ENCODE data around the gene BCORL1. TPM values are rescaled to one million over a fixed set of nuclear protein-coding genes. Genes with fewer than 3 reads are reported as not detected.

Gene BCORL1
- polyA plus RNA-seq, 1 of the 3 experiments (the other 2 are of a cell fraction) = 4.2 TPM

DNA sequence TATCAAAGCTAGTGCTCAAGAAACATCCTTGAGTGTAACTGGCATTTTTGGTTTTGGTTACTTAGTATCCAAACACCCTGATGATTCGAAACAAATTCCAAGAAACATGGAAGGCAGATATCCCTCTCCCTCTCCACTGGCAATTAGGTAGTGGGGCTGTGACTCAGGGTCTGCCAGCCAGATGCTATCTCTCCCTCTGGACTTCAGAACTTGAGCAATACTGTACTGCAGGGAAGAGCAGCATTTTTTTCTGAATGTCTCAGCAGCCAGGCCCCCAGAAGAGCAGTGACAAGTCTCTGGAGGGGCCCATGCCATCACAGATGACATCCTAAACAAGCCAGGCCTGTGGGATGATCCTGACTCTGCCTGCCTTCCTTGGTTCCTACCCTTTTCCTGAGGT, 37.3 kb upstream of the BCORL1 start:
- POLR2A ChIA-PET = no interaction called here
- no peaks in the 10 kb centered on the region for H3K4me1 ChIP-seq (ENCODE audit: control insufficient read depth in 1 of 2, insufficient read depth in 2 of 2, low read depth in 1 of 2, low read length in 1 of 2)
- no peak overlapping the region for H3K9ac ChIP-seq
- DNase-seq = no peak
- H3K36me3 ChIP-seq (replicated peaks in 1 of 2; ENCODE audit: control insufficient read depth in 1 of 2, insufficient read depth in 2 of 2, low read length in 1 of 2) = no peaks in the 10 kb centered on the region
- 7% methylated on average over 1 of the region's 1 CpG for WGBS (ENCODE audit: low lambda C conversion rate)
- no peaks in the 10 kb centered on the region for H3K9me2 ChIP-seq
- H4K20me1 ChIP-seq (ENCODE audit: insufficient read depth) = no peaks in the 10 kb centered on the region
- no peaks in the 10 kb centered on the region for H3K9me3 ChIP-seq
- H3K4me2 ChIP-seq = no peak overlapping the region
- CTCF ChIA-PET = interaction anchor here (1.3 kb wide), 1 partner anchor 20 kb away, joined by 3 read pairs; no protein-coding TSS in a partner anchor
- H2AFZ ChIP-seq (ENCODE audit: low read depth) = no peak overlapping the region
- no peaks in the 10 kb centered on the region for H3K79me2 ChIP-seq (ENCODE audit: insufficient read depth)
- peaks cover 11% of the 10 kb centered on the region for H3K27me3 ChIP-seq (ENCODE audit: insufficient read depth)
- peaks cover 4% of the 10 kb centered on the region for H3F3A ChIP-seq (replicated peaks; ENCODE audit: insufficient read depth)
- TF ChIP-seq JUND (IDR thresholded peaks at IDR 0.05) = no peak
- TF ChIP-seq TCF12 (IDR thresholded peaks at IDR 0.05) = 0 out of 2 replicates have a peak, but pooled peaks have one; percentile 5
- no peak overlapping the region for H3K27ac ChIP-seq (ENCODE audit: low read depth in 2 of 2, low read length in 1 of 2)
- H3K4me3 ChIP-seq (ENCODE audit: low read depth in 2 of 2, low read length in 1 of 2) = no peak overlapping the region

DNA sequence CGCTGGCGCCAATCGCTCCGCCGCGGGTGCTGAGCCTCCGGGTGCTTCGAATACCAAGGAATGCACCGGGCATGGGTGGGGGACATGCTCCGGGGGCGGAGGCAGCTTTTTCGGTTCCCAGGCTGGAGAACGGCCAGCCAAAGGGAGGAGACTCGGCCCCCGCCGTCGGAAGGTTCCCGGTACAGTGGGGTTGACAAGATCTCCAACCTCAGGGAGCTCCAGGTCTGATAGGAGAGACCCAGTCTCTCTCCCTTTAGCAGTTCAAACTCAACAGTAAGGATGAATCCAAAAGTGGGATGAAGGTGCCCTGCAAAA, 29.1 kb upstream of the BCORL1 start:
- Histone ChIP-seq H2AFZ (ENCODE audit: low read depth) (no peak overlapping the region), H3K27ac (ENCODE audit: low read depth in 2 of 2, low read length in 1 of 2) (no peak overlapping the region), H3K4me3 (ENCODE audit: low read depth in 2 of 2, low read length in 1 of 2) (no peak overlapping the region), H4K20me1 (ENCODE audit: insufficient read depth) (no peaks in the 10 kb centered on the region), H3K4me1 (ENCODE audit: control insufficient read depth in 1 of 2, insufficient read depth in 2 of 2, low read depth in 1 of 2, low read length in 1 of 2) (peaks cover 0 to 6% of the 10 kb centered on the region in 2 experiments; a peak in 1 of 4 replicates), H3K9ac (no peak overlapping the region), H3K79me2 (ENCODE audit: insufficient read depth) (no peaks in the 10 kb centered on the region), H3K36me3 (replicated peaks in 1 of 2; ENCODE audit: control insufficient read depth in 1 of 2, insufficient read depth in 2 of 2, low read length in 1 of 2) (no peaks in the 10 kb centered on the region), H3F3A (replicated peaks; ENCODE audit: insufficient read depth) (peaks cover 2% of the 10 kb centered on the region), H3K4me2 (no peak overlapping the region), H3K9me2 (no peaks in the 10 kb centered on the region), H3K9me3 (no peaks in the 10 kb centered on the region), H3K27me3 (ENCODE audit: insufficient read depth) (peaks cover 54% of the 10 kb centered on the region)
- TF ChIP-seq YY1 (IDR thresholded peaks at IDR 0.05; ENCODE audit: low read depth) (no peak), TCF12 (IDR thresholded peaks at IDR 0.05) (no peak), NFIC (IDR thresholded peaks at IDR 0.05; ENCODE audit: borderline replicate concordance) (no peak), MEF2A (IDR thresholded peaks at IDR 0.05; ENCODE audit: borderline replicate concordance, low read depth) (no peak), RCOR1 (IDR thresholded peaks at IDR 0.05; ENCODE audit: low read length) (no peak), CHD2 (IDR thresholded peaks at IDR 0.05; ENCODE audit: low read length, partially characterized antibody) (no peak), GABPA (IDR thresholded peaks at IDR 0.05; ENCODE audit: low read depth) (no peak), FOXM1 (IDR thresholded peaks at IDR 0.05; ENCODE audit: low read depth) (no peak), NRF1 (IDR thresholded peaks at IDR 0.05; ENCODE audit: low read depth, low read length) (no peak), POLR2AphosphoS5 (IDR thresholded peaks at IDR 0.05; ENCODE audit: low read depth, low read length) (no peak), JUND (IDR thresholded peaks at IDR 0.05) (no peak), GATA2 (CRISPR knock-in tag; IDR thresholded peaks at IDR 0.05) (no peak), RAD21 (IDR thresholded peaks at IDR 0.05; ENCODE audit: low read length) (no peak), MXI1 (IDR thresholded peaks at IDR 0.05; ENCODE audit: low read depth, low read length) (no peak), FOSL2 (IDR thresholded peaks at IDR 0.05; ENCODE audit: borderline replicate concordance, low read depth) (no peak)
- TF ChIP-seq, protein P1, sequence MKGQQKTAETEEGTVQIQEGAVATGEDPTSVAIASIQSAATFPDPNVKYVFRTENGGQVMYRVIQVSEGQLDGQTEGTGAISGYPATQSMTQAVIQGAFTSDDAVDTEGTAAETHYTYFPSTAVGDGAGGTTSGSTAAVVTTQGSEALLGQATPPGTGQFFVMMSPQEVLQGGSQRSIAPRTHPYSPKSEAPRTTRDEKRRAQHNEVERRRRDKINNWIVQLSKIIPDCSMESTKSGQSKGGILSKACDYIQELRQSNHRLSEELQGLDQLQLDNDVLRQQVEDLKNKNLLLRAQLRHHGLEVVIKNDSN (IDR thresholded peaks at IDR 0.05; ENCODE audit: borderline replicate concordance, low read depth) = no peak
- TF ChIP-seq, protein P2, sequence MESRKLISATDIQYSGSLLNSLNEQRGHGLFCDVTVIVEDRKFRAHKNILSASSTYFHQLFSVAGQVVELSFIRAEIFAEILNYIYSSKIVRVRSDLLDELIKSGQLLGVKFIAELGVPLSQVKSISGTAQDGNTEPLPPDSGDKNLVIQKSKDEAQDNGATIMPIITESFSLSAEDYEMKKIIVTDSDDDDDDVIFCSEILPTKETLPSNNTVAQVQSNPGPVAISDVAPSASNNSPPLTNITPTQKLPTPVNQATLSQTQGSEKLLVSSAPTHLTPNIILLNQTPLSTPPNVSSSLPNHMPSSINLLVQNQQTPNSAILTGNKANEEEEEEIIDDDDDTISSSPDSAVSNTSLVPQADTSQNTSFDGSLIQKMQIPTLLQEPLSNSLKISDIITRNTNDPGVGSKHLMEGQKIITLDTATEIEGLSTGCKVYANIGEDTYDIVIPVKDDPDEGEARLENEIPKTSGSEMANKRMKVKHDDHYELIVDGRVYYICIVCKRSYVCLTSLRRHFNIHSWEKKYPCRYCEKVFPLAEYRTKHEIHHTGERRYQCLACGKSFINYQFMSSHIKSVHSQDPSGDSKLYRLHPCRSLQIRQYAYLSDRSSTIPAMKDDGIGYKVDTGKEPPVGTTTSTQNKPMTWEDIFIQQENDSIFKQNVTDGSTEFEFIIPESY (IDR thresholded peaks at IDR 0.05; ENCODE audit: borderline replicate concordance, low read depth) = no peak
- TF ChIP-seq, protein P3, sequence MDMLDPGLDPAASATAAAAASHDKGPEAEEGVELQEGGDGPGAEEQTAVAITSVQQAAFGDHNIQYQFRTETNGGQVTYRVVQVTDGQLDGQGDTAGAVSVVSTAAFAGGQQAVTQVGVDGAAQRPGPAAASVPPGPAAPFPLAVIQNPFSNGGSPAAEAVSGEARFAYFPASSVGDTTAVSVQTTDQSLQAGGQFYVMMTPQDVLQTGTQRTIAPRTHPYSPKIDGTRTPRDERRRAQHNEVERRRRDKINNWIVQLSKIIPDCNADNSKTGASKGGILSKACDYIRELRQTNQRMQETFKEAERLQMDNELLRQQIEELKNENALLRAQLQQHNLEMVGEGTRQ (IDR thresholded peaks at IDR 0.05; ENCODE audit: borderline replicate concordance, low read depth, low read length) = no peak
- TF ChIP-seq, protein P4, sequence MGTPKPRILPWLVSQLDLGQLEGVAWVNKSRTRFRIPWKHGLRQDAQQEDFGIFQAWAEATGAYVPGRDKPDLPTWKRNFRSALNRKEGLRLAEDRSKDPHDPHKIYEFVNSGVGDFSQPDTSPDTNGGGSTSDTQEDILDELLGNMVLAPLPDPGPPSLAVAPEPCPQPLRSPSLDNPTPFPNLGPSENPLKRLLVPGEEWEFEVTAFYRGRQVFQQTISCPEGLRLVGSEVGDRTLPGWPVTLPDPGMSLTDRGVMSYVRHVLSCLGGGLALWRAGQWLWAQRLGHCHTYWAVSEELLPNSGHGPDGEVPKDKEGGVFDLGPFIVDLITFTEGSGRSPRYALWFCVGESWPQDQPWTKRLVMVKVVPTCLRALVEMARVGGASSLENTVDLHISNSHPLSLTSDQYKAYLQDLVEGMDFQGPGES (IDR thresholded peaks at IDR 0.05; ENCODE audit: low read depth, low read length) = no peak
- ChIA-PET CTCF (interaction anchor here (1.0 kb wide), 1 partner anchor 107 kb away, joined by 3 read pairs; no protein-coding TSS in a partner anchor), POLR2A (no interaction called here)
- DNase-seq = no peak
- WGBS (ENCODE audit: low lambda C conversion rate) = 59% methylated on average over 9 of the region's 18 CpGs

Measured in SK-N-SH (cell line).